GM19328 (cell line): ENCODE measurements around the gene BSG.
"Not testable (repeated sequence)": the region's sequence is repeated elsewhere in the genome, so short reads cannot be mapped to it uniquely, and the experiment has no call there.

Experiments
- ATAC-seq: cut with Tn5 transposase; IDR thresholded peaks from one replicate; pipeline ENCODE4 v1.9.1; 2021; ENCODE audit warnings: mild to moderate bottlenecking, moderate library complexity; ENCODE audit not compliant: unreplicated experiment

Gene BSG

GRCh38 chr19:617551-618246 lies 45.3 kb downstream of the BSG start:
- no peak for ATAC-seq

- ATAC-seq, result no peak
These were observed 45.8 kb downstream of the BSG start for GRCh38 chr19:618247-618619.

- no peak for ATAC-seq
These were observed 46.4 kb downstream of the BSG start for GRCh38 chr19:618674-619285.

GRCh38 chr19:619286-620002 lies 47.0 kb downstream of the BSG start:
- no peak for ATAC-seq

GRCh38 chr19:620166-620862 lies 47.9 kb downstream of the BSG start:
- ATAC-seq, result no peak

- ATAC-seq, result not testable (repeated sequence)
These were observed 48.8 kb downstream of the BSG start for GRCh38 chr19:621191-621590.

GRCh38 chr19:621819-622218 lies 49.4 kb downstream of the BSG start:
- no peak for ATAC-seq

- ATAC-seq, result no peak
These were observed 50.3 kb downstream of the BSG start for GRCh38 chr19:622666-623065.

GRCh38 chr19:623175-623916 lies 51.0 kb downstream of the BSG start:
- no peak for ATAC-seq

GRCh38 chr19:623974-624373 lies 51.6 kb downstream of the BSG start:
- no peak for ATAC-seq

GRCh38 chr19:624433-625109 lies 52.2 kb downstream of the BSG start:
- no peak for ATAC-seq

GRCh38 chr19:625257-625656 lies 52.9 kb downstream of the BSG start:
- no peak for ATAC-seq

GRCh38 chr19:626566-626965 lies 54.2 kb downstream of the BSG start:
- ATAC-seq, result not testable (repeated sequence)

- no peak for ATAC-seq
These were observed 55.8 kb downstream of the BSG start for GRCh38 chr19:628168-628567.

GRCh38 chr19:629515-629914 lies 57.1 kb downstream of the BSG start:
- not testable (repeated sequence) for ATAC-seq

GRCh38 chr19:629961-630714 lies 57.7 kb downstream of the BSG start:
- ATAC-seq, result no peak

GRCh38 chr19:632579-633067 lies 60.2 kb downstream of the BSG start:
- peak; percentile 10 for ATAC-seq
